ENCODE data around the gene IZUMO1. TPM values are rescaled to one million over a fixed set of nuclear protein-coding genes. Genes with fewer than 3 reads are reported as not detected.

The IZUMO1 gene
- total and polyA plus RNA-seq, 2 of the 13 experiments (the other 11 are each of a cell fraction or from before 2014, with no cell fraction given): 0.07 to 0.22 TPM

DNA sequence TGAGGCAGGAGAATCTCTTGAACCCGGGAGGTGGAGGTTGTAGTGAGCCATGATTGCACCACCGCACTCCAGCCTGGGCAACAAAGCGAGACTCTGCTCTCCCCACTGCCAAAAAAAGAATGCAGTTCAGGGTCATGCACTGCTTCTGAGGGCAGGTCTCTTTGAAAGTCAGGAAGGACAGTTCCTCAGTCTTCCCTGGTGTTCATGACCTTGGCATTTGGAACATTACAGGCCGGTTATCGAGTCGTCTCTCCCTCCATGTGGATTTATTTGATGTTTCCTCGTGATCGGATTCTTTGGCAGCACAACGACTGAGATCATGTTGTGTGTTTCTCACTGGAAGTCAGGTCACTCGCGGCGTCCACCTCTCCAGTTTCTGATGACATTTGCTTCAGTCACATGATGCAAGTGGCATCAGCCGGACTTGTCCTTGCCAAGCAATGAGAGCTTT, 25.8 kb upstream of the IZUMO1 start (continued):
- TF ChIP-seq ZNF143 (CRISPR knock-in tag; IDR thresholded peaks at IDR 0.05): no peak; the same call in 1 of the 2 replicates
- no peak for TF ChIP-seq ZSCAN12 (CRISPR knock-in tag; IDR thresholded peaks at IDR 0.05)
- no peak for TF ChIP-seq NFE2L2 (IDR thresholded peaks at IDR 0.05; ENCODE audit: low read length)
- TF ChIP-seq CREB1 (IDR thresholded peaks at IDR 0.05): peak; percentile 9; the same call in 1 of the 2 replicates
- no peak for TF ChIP-seq CREB1 (CRISPR knock-in tag; IDR thresholded peaks at IDR 0.05)
- TF ChIP-seq NFYC (CRISPR knock-in tag; IDR thresholded peaks at IDR 0.05): no peak
- no peak for TF ChIP-seq LRRFIP1 (CRISPR knock-in tag; conservative IDR thresholded peaks at IDR 0.05)
- TF ChIP-seq ATF1 (CRISPR knock-in tag; IDR thresholded peaks at IDR 0.05): no peak
- TF ChIP-seq SIN3A (IDR thresholded peaks at IDR 0.05; ENCODE audit: borderline replicate concordance, low read depth, low read length): no peak
- TF ChIP-seq, protein P1, sequence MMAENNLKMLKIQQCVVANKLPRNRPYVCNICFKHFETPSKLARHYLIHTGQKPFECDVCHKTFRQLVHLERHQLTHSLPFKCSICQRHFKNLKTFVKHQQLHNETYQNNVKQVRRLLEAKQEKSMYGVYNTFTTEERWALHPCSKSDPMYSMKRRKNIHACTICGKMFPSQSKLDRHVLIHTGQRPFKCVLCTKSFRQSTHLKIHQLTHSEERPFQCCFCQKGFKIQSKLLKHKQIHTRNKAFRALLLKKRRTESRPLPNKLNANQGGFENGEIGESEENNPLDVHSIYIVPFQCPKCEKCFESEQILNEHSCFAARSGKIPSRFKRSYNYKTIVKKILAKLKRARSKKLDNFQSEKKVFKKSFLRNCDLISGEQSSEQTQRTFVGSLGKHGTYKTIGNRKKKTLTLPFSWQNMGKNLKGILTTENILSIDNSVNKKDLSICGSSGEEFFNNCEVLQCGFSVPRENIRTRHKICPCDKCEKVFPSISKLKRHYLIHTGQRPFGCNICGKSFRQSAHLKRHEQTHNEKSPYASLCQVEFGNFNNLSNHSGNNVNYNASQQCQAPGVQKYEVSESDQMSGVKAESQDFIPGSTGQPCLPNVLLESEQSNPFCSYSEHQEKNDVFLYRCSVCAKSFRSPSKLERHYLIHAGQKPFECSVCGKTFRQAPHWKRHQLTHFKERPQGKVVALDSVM (CRISPR knock-in tag; IDR thresholded peaks at IDR 0.05): peak; percentile 93
- TF ChIP-seq CENPT (CRISPR knock-in tag; IDR thresholded peaks at IDR 0.05; ENCODE audit: low read depth): no peak
- TF ChIP-seq, protein P2, sequence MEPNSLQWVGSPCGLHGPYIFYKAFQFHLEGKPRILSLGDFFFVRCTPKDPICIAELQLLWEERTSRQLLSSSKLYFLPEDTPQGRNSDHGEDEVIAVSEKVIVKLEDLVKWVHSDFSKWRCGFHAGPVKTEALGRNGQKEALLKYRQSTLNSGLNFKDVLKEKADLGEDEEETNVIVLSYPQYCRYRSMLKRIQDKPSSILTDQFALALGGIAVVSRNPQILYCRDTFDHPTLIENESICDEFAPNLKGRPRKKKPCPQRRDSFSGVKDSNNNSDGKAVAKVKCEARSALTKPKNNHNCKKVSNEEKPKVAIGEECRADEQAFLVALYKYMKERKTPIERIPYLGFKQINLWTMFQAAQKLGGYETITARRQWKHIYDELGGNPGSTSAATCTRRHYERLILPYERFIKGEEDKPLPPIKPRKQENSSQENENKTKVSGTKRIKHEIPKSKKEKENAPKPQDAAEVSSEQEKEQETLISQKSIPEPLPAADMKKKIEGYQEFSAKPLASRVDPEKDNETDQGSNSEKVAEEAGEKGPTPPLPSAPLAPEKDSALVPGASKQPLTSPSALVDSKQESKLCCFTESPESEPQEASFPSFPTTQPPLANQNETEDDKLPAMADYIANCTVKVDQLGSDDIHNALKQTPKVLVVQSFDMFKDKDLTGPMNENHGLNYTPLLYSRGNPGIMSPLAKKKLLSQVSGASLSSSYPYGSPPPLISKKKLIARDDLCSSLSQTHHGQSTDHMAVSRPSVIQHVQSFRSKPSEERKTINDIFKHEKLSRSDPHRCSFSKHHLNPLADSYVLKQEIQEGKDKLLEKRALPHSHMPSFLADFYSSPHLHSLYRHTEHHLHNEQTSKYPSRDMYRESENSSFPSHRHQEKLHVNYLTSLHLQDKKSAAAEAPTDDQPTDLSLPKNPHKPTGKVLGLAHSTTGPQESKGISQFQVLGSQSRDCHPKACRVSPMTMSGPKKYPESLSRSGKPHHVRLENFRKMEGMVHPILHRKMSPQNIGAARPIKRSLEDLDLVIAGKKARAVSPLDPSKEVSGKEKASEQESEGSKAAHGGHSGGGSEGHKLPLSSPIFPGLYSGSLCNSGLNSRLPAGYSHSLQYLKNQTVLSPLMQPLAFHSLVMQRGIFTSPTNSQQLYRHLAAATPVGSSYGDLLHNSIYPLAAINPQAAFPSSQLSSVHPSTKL (CRISPR knock-in tag; IDR thresholded peaks at IDR 0.05): peak; percentile 88
- TF ChIP-seq ZNF598 (CRISPR knock-in tag; IDR thresholded peaks at IDR 0.05; ENCODE audit: borderline replicate concordance): no peak
- TF ChIP-seq ZNF660 (CRISPR knock-in tag; IDR thresholded peaks at IDR 0.05; ENCODE audit: borderline replicate concordance, low read depth): no peak
- TF ChIP-seq ZNF343 (CRISPR knock-in tag; IDR thresholded peaks at IDR 0.05): no peak
- TF ChIP-seq KDM1A (CRISPR knock-in tag; IDR thresholded peaks at IDR 0.05): no peak
- TF ChIP-seq ZNF431 (CRISPR knock-in tag; IDR thresholded peaks at IDR 0.05; ENCODE audit: borderline replicate concordance, low read depth): no peak
- no peak for TF ChIP-seq REXO4 (CRISPR knock-in tag; IDR thresholded peaks at IDR 0.05; ENCODE audit: borderline replicate concordance)
- peak; percentile 76 for TF ChIP-seq ZNF629 (CRISPR knock-in tag; conservative IDR thresholded peaks at IDR 0.05)
- no peak for TF ChIP-seq NR2C2 (CRISPR knock-in tag; IDR thresholded peaks at IDR 0.05; ENCODE audit: borderline replicate concordance)
- TF ChIP-seq MYPOP (CRISPR knock-in tag; IDR thresholded peaks at IDR 0.05): peak; percentile 13; the same call in 1 of the 2 replicates
- TF ChIP-seq ZNF878 (CRISPR knock-in tag; IDR thresholded peaks at IDR 0.05): no peak

Data from HepG2 (cell line).